ENCODE data around the gene FANCI.

The FANCI gene

GRCh38 chr15:89334510-89335297 lies 90.9 kb downstream of the FANCI start, which contains the start of gene POLG:
TSS of gene POLG (minus strand) at chr15:89334824. CDS start at chr15:89333754, 1,070 bp downstream.
- peak; percentile 100 for DNase-seq

GRCh38 chr15:89335298-89336041 lies 91.7 kb downstream of the FANCI start:
- no peak for DNase-seq

GRCh38 chr15:89338036-89338435 lies 94.3 kb downstream of the FANCI start:
- DNase-seq, result no peak

GRCh38 chr15:89340573-89340972 lies 96.8 kb downstream of the FANCI start:
- DNase-seq, result no peak

GRCh38 chr15:89341316-89342005 lies 97.7 kb downstream of the FANCI start:
- no peak for DNase-seq

- no peak for DNase-seq
Measured at GRCh38 chr15:89342840-89343239, 99.1 kb downstream of the FANCI start.

GRCh38 chr15:89345248-89345647 lies 101.5 kb downstream of the FANCI start:
- DNase-seq, result no peak

GRCh38 chr15:89346516-89347231 lies 102.9 kb downstream of the FANCI start:
- no peak for DNase-seq

- no peak for DNase-seq
Measured at GRCh38 chr15:89349206-89349558, 105.4 kb downstream of the FANCI start.

- DNase-seq, result no peak
Measured at GRCh38 chr15:89352476-89352875, 108.7 kb downstream of the FANCI start.

GRCh38 chr15:89353991-89354390 lies 110.2 kb downstream of the FANCI start:
- no peak for DNase-seq

GRCh38 chr15:89356634-89357298 lies 113.0 kb downstream of the FANCI start:
- DNase-seq, result peak; percentile 37

GRCh38 chr15:89358435-89358754 lies 114.6 kb downstream of the FANCI start:
- DNase-seq, result no peak

GRCh38 chr15:89358755-89359439 lies 115.1 kb downstream of the FANCI start:
- DNase-seq, result peak; percentile 81

- DNase-seq, result no peak
Measured at GRCh38 chr15:89359471-89360293, 115.9 kb downstream of the FANCI start.

- DNase-seq, result no peak
Measured at GRCh38 chr15:89360294-89360971, 116.7 kb downstream of the FANCI start.

GRCh38 chr15:89361451-89362202 lies 117.8 kb downstream of the FANCI start:
- peak; percentile 72 for DNase-seq

GRCh38 chr15:89362203-89363101 lies 118.7 kb downstream of the FANCI start:
- DNase-seq, result no peak

GRCh38 chr15:89363133-89363532 lies 119.4 kb downstream of the FANCI start:
- DNase-seq, result peak; percentile 60

Data from suppressor macrophage treated with lipopolysaccharide for 4 hours (primary cell).